Measurements from ENCODE around the gene GSTA4.

GSTA4 gene

DNA sequence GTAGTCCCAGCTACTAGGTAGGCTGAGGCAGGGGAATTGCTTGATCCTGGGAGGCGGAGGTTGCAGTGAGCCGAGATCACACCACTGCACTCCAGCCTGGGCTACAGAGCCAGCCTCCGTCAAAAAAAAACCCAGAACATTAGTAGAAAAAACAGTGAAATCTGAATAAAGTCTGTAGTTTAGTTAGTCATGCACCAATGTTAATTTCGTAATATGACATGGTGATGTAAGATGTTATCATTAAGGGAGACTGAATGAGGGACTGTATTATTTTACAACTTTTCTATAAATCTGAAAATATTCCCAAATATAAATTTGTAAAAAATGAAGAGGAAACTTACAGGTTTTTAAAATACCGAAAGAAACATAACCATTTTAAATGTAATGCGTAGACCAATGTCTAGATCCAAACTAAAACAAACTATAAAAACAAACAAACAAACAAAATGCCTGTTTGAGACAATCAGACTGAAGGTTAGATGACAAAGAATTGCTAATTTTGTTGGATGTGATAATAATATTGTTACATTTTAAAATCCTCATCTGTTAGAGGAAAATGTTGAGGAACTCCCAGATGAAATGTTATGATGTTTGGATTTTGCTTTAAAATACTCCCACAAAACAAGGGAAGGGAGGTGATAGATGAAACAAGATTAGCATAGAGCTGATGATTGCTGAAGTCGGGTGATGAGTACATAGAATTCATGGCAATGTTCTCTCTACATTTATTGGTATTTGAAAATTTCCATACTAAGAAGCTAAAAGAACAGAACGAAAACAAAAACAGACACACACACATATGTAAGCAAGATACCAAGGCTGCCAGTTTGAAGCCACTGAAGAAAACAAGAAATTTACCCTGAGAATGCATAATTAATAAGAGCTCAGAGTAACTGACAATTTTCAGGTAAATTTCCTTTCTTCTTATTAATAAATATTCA is 1.8 kb downstream of the GSTA4 start:
- peak overlapping the region; percentile 86 to 93 for H3K27ac ChIP-seq
- no peak for TF ChIP-seq CTCF (IDR thresholded peaks at IDR 0.05)
- no peak for DNase-seq (ENCODE audit: low spot score)
- peak overlapping the region; percentile 81 for H3K4me3 ChIP-seq

DNA sequence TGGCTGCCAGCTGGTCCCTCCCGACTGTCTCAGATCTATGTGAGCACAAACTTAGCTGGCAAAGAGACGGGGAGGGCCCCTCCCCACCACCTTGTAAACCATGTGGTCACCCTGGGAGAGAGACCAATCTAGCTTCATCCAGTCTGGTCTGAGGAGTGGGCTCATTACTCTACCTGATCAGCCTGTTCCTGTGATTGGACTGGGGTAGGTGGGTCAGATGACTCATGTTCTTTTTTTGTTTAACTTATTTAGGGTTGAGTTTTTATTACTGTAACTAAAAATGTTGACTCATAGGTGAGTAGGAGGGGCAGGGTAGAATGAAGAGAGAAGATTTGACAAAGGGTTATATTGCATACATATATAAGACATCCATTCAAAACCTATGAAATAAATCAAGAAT is 4.7 kb downstream of the GSTA4 start:
- H3K27ac ChIP-seq: no peak overlapping the region

GRCh38 chr6:52985228-52985627 is 9.9 kb downstream of the GSTA4 start:
- Histone ChIP-seq H3K4me3 (no peak overlapping the region), H3K27ac (no peak overlapping the region)
- no peak for TF ChIP-seq CTCF (IDR thresholded peaks at IDR 0.05)
- no peak for DNase-seq (ENCODE audit: low spot score)

More for the DNA sequence above, 4.7 kb downstream of the GSTA4 start:
- no peak for DNase-seq (ENCODE audit: low spot score)
- TF ChIP-seq CTCF (IDR thresholded peaks at IDR 0.05): no peak
- H3K4me3 ChIP-seq: no peak overlapping the region

DNA sequence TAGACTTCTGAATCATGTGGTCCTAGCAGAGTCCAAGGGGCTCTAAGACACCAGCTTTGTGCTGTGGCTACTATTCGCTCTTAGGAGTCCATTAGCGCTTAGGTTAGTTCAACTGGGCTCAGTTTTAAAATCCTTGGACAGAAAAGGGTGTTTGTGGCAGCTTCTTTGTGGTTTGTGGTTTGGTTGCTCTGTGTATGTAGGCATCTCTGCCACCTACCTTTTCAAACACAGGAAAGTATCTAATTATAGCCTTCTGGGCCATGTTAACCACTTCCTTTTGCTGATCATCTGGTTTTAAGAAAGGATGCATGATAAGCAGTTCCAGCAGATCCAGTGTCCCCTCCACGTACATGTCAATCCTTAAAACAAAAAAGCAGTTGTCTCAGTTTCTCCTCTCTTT is 10.8 kb downstream of the GSTA4 start:
- no peak for DNase-seq (ENCODE audit: low spot score)
- TF ChIP-seq CTCF (IDR thresholded peaks at IDR 0.05): no peak
- Histone ChIP-seq H3K4me3 (no peak overlapping the region), H3K27ac (no peak overlapping the region)

GRCh38 chr6:52983159-52983848 is 11.8 kb downstream of the GSTA4 start:
- Histone ChIP-seq H3K27ac (no peak overlapping the region), H3K4me3 (no peak overlapping the region)
- TF ChIP-seq CTCF (IDR thresholded peaks at IDR 0.05): no peak
- no peak for DNase-seq (ENCODE audit: low spot score)

DNA sequence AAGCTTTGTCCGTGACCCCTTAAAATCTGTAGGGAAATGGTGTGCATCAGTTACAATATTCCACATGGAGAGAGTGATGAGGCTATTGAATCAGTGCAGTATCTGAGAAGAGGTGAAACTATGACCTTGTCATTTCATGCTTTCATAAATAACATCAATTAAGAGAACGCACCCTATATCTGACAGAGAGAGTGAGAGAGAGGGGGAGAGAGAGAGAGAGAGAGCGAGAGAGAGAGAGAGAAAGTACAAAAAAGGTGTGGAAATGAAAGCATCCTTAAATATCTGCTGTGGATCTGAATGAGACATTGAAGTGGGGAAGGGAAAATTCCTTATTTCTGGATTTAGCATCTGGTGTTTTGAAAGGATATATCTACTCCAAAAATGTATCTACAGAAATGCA is 12.4 kb downstream of the GSTA4 start:
- Histone ChIP-seq H3K27ac (no peak overlapping the region), H3K4me3 (no peak overlapping the region)
- DNase-seq (ENCODE audit: low spot score): no peak
- no peak for TF ChIP-seq CTCF (IDR thresholded peaks at IDR 0.05)

Data from coronary artery (tissue), 2 donors.